Stimulated activated naive CD4-positive, alpha-beta T cell treated with Interleukin-2 at 50 U/mL for 16 hours (primary cell): ENCODE data around the gene ERICH6B.

Experiments
- DNase-seq: peaks from one replicate; lab custom pipeline; 2025; lab: John Stamatoyannopoulos, UW

Gene ERICH6B

DNA sequence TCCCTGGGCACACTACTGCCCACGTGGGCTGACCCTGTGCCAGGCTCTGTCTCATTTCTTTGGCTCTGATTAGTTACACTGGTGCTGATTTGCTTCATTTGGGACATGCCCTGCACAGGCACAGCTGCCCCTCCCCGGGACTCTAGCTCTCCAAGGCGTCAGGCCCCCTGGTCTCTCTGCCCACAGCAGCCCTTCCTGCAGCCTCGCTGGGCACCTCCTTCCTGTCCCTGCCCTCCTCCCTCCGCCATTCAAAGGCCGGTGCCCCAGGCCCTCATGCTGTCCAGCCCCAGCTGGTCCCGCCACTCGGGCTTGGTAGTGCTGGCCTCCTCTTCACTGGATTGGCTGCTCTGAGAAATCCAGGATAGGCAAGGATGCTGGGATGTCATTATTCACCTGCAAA, 73.1 kb downstream of the ERICH6B start:
- DNase-seq, result no peak

DNA sequence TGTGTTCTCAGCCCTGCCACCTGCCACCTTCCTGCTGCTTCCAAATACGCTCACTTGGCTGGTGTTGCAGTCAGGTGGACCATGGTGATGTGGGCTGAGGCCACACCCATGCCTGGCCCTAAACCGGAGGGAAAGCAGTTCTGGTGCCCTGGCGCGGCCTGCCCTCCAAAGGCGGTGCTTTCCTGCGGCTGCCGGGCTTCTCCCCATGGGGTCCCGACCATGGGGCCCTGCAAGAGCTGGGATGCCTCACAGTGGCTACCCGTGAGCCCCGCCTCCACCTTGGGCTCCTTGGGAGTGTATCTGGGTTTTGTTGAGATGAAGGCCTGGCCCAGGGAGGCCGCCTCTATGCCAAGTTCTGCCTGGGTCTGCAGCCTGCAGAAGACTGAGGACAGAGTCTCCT, 73.7 kb downstream of the ERICH6B start:
- DNase-seq, result no peak

DNA sequence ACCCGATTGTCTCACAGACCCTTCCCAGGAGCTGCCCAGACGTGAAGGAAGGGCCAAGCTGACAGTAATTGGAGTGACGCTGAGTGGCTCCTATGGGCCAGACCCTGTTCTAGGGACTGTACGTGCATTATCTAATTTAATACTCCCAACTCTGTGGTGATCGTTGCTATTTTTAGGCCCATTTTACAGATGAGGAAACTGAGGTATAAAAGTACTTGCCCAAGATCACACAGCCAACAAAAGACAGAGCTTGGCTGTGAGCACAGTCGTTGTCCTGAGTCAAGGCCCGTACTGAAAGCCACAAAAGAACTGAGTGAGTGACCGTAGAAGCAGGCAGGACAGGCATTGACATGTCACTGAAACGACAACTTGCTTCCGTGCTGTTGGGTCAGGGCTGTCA, 74.7 kb downstream of the ERICH6B start:
- no peak for DNase-seq

DNA sequence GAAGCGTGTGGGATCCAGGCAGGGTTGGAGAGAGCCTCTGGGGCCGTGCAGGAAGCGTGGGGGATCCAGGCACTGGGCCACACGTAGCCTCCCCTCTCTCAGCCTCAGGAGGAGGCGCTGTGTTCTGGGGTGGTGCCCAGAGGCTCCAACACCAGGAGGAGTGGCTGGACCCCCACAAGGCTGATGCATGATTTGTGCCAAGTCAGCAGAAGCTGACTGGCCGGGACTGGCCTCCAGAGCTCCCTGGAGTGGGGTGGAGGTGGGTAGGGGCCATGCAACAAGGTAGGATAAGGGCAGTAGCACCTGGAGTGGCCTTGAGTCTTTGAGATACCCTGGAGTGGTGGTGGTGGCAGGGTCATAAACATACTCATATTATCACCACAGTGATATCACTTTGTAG, 75.3 kb downstream of the ERICH6B start:
- no peak for DNase-seq

DNA sequence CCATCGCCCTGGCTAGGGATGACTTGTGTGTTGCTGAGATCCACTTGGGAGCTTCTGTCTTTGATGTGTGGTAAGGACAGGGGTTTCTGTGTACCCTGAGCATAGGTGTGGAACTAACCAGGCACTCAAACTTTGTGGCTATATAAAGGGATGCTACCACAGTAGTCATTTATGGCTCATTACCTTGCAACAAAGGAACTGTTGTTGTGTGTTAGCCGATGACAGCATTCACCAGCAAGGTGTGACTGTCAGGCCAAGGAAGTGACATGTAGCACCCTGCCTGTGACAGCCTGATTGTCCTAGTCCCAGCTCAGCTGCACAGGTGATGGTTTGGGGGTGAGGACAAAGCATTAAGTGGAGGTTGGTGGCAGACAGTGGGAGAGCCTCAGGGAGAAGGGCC, 77.2 kb downstream of the ERICH6B start:
- DNase-seq, result no peak

DNA sequence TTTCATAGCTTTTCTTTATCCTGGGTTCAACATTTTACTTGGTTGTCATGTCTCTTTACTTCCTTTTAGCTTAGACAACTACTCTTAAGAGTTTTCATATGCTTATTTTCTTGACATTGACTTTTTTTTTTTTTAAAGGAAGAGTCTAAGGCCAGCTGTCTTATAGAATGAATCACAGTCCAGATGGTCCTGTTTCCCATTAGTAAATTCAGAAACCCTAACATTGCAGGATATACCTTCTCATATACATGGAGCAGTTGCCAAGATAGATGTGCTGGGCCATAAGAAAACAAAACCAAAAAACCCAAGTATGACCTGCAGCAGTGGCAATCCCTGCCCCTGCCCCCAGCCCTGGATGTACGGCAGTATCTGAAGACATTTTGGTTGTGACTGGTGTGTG, 78.0 kb downstream of the ERICH6B start:
- no peak for DNase-seq

DNA sequence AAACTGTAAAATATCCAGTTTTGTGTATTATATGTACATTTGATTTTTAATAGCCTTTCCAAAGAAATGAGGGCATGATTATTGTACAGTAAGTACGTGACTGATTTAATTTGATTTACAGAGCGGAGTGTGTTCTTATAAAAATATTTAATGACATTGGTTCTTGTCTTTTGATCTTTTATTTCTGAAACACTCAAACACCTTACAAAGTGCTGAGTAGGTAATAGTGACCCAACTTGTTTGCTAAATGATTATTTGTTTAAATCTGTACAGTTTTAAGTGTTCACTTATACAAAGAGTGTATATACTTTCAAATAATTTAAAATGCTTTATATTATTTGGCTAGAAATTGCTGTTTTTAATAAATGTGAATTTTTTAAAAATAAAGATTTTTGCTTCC, 79.3 kb downstream of the ERICH6B start:
- no peak for DNase-seq

DNA sequence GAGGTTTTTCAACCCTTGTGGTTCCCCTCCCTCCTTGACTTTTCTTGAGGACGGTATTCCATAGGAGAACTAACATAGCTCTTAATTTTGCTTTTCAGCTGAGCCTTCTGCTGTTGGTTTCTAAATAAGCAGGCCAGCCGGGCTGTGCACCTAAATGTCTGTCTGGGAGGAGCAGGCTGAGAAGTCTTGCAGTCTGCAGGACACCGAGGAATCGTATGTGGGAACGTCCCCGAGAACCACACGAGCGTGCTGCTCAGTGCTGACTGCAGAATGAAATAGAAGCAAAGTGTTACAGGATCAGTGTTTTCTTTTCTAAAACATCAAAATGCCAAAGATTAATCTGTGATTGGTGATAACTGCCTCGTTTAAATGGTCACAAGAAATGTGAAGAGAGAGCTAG, 80.9 kb downstream of the ERICH6B start:
- no peak for DNase-seq

DNA sequence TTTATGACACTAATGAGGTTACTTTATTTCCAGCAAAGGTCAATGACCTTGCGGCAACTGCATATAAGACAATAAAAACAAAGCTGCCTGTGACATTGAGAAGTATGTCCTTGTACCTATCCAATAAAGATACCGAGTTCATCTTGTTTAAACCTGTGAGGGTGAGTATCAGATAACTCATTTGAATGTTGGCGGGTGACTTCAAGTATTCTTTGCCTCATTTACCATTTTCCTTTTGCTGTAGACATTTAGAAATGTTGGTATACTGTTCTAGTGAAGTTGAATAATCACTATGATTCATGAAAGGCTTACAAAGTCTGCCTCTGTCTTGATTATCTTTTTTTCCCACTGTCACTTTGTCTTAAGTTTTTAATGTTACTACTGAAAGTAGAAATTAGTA, 85.8 kb downstream of the ERICH6B start:
- DNase-seq, result no peak

DNA sequence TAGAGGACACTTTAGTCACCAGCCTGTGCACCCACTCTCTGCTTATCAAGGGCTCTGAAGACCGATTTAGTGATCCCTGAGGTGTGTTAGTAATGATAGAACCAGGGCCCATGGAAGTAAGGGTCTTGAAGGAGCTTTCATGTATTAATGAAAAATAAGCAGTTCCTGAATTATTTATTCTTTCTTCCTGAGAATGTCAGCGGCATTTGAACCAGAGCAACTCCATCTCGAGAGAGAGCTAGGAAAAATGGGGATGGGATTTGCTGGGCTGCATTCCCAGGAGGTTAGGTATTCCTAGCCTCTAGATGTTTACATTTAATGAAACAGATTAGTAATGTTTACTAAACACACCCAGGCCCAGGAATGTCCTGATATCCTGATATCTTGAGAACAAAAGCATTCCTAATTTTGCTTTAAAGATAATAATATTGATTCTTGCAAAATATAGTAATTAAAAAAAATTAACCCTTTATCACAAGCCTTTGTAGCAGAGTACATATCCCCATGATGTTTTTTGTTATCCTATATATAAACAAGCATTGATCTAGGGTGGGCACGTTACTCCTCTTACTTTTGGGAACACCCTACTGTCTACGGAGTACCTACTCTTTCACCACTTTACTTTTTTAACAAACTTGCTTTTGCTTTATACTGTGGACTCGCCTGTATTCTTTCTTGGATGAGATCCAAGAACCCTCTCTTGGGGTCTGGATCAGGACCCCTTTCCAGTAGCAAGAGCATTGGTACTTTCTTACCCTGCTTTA, 87.7 kb downstream of the ERICH6B start:
- DNase-seq, result no peak

DNA sequence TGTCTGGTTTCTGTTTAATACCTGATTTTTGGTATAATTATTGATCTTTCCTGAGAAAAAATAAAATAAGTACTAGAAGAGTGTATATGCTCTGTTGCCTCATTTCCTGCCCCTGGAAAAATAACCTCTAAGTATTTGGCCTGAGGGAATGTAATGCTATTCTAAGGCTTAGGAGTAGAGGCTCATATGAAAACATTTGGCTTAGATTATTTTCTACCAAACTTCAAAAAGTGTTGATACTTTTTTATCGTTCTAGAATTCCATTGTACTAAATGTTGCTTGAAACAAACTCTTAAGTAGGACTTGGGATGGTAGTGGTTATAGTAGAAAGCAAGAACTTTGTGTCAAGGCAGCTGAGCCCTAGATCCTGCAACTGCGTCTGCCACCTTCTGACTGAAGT, 93.0 kb downstream of the ERICH6B start:
- DNase-seq, result no peak

DNA sequence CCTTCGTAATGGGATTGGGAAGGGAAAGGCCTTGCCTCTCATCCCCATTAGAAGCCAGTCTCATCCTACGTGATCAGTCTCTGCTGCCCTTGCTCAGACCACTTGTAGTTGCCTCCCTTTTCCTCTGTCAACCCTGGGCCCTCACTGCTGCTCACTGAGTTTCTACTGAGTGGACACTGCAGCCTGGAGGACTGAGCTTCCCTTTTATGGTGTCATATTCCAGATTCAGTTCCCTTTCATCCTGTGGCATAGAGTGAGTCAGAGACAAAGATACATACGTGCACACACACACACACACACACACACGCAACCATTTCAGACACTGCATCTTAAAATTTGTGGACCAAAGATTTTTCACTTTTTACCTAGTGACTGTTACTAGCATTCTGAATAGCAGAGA, 94.2 kb downstream of the ERICH6B start:
- DNase-seq, result no peak

DNA sequence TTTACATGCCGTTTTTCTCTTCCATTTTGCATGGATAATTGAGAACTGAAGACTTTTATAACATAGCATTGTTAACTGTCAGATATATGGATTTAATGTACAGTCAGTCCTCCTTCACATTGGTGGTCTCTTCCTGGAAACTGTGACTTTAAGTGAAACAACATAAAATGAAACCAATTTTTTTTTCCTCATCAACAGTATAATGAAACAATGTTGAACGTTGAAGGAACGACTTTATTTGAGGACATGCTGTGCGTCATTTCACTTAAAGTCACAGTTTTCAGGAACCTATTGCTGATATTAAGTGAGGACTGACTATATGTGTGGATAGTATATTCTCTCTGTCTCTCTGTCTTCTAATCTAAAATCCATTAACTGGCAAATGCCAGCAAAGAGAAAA, 96.0 kb downstream of the ERICH6B start:
- no peak for DNase-seq

DNA sequence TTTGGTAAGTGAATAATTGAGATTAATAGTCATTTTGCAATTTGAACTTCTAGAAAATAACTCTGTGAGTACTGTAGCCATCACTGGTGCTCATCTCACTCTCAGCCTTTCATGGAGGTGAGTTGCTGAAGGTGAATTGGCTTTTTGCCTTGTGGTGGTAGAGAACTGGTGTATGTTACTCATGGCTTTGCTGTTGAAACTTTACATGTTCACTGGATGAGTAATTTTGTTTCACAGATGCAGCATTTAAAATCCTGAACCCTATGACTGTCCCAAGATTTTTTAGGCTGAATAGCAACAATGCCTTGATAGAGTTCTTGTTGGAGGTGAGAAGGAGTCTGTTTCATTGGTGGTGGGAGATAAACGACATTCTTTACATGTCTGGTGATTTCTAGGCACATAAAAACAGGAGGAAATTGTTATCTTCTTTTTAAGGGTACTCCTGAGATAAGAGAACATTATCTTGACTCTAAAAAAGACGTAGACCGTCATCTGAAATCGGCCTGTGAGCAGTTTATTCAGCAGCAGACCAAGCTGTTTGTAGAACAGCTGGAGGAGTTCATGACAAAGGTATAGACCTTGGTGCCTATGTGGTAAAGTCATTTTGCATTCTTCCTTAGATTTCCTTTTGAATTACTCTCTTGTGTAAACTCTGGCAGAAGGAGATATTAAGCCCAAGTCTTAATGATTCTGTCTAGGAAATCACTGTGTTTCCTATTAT, 96.9 kb downstream of the ERICH6B start:
- DNase-seq, result no peak

DNA sequence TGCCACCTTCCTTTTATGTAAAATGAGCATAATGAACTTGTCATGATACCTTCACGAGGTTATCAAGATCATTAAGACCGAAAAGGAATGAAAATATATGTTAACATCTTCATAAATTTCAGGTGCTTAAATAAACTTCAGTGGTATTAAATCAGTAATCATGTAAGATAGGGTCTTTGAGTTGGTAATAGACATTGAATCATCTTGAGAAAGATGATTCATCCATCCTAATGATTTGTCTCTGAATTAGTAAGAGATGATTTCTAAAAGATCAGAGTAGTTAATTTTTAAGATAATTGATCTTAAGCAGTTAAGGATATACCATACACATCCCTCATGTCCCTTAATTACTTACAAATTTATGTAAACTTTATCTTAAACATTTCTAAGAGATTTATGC, 98.8 kb downstream of the ERICH6B start:
- DNase-seq, result no peak

DNA sequence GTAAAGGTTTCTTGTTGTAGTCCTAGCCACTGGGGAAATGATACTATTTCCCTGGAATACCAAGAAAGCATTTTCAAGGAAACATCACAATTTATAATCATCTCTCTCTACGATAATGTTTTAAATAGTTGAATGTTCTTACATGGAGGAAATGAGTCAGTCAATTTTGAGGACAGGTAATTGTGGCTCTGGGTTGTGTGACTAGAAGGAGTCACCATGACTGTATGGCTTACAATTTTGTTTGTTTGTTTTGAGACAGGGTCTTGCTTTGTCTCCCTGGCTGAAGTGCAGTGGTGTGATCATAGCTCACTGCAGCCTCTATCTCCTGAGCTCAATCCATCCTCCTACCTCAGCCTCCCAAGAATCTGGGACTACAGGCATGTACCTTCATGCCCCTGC, 103.4 kb downstream of the ERICH6B start:
- no peak for DNase-seq

DNA sequence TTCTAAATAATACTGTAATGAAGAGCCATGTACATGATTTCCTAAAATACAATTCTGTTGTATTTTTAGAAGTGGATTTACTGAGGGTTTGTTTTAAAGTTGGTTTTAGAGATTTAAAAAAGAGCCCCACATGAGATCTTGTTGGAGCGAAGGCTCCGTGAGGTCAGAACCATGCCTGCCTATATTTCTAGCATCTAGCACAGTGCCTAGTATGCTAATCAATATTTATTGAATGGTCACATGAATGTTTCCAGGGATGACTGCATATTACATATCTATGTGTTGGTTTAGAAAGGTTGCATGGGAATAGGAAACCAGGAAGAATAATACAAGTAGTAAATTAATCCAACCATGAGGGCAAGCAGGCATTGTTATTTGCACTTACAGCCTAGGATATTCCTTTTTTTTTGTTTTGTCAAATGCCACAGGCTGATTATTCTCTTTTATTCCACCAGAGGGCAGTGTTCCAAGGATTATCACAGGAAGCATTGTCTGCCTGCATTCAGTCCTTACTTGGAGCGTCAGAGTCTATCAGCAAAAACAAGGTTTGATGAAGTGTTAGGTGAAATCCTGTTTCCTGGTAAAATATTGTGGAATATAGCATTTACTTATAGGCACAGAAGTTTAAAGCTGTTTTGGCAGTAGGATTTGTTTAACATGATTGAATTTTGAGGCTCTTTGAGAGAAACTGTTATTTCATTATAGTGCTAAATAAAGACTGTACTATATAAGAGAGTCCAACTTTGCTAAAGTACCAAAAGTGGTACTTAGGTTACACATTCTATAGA, 104.0 kb downstream of the ERICH6B start:
- DNase-seq, result no peak

DNA sequence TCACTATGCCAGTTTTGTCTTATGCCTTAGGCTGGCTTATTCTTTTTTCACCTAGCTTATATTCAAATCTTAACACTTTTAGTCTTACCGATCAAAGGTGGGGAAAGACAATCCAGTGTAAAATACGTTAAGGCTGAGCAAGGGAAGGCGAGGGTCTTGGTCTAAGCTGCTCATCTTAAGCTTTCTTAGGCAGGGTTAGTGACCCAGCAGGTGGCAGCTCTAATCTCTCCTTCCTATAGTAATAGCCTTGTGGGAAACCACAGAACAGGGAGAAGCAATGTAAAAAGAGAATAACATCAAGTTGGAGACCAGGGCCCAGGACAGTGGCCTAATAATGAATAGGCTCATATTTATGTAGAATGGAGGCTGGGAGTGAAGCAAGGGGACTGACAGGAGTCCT, 104.9 kb downstream of the ERICH6B start:
- DNase-seq, result no peak

DNA sequence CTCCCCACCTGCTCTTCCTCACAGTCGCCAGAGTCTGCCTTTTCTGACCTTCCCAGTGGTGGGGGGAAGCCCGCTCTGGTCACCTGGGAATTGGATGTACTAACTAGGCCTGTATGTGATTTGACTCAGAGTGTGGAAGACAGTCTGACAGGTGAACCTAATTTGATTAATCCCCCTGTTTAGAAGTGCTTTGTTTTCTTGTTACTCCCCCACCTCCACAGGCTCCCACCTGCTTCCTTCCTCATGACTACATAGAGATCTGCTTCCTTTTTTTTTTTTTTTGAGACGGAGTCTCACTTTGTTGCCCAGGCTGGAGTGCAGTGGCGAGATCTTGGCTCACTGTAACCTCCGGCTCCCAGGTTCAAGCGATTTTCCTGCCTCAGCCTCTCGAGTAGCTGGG, 106.8 kb downstream of the ERICH6B start:
- no peak for DNase-seq

DNA sequence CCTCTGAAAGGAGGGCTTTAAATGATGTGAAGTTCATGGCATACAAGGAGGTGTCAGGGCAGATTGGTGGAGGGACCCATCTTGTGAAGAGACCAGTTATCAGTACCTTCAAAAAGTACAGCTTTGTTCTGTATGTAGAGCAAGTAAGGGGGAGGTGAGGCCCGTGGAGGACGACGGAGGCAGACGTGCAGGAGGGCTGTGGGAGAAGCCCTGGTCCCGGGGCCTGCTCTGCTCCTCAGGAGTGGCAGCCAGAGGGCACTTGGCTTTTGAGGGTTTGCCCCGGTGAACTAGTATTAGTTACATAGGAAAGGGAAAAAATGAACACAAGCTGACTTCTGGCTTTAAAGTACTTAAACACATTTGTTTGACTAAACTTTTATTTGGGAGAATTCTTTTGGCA, 108.7 kb downstream of the ERICH6B start:
- DNase-seq, result no peak

DNA sequence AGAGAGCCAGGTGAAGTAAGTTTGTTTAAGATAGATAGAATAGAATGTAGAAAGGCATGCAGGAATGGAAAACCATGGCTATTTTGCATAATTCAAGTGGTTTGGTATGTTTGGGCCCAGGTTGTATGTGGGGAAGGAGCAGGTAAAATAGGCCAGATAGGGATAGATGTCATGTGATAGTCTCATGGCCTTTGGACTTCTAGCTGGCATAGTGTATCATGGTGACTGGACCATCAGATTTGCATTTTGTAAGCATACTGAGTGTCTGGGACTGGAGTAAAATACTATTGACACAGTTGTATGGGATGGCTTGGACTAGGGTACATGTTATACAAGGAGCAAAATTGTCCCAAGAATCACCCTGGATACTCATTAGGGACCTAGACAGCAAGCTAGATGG, 111.9 kb downstream of the ERICH6B start:
- DNase-seq, result no peak

DNA sequence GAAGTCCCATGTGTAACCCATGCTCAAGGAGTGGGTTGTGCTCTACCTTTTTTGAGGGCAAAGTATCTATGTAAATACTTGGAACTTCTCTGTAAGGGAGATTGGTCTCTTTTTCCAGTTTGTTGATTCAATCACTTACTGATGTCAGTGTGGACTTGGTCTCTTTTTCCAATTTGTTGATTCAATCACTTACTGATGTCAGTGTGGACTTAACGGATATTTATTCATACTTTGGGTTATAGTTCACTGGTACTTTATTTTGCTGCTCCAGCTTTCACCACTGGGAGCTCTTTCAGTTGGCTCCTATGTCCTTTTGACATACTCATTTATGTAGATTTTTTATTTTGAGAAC, 114.4 kb downstream of the ERICH6B start:
- DNase-seq, result no peak

DNA sequence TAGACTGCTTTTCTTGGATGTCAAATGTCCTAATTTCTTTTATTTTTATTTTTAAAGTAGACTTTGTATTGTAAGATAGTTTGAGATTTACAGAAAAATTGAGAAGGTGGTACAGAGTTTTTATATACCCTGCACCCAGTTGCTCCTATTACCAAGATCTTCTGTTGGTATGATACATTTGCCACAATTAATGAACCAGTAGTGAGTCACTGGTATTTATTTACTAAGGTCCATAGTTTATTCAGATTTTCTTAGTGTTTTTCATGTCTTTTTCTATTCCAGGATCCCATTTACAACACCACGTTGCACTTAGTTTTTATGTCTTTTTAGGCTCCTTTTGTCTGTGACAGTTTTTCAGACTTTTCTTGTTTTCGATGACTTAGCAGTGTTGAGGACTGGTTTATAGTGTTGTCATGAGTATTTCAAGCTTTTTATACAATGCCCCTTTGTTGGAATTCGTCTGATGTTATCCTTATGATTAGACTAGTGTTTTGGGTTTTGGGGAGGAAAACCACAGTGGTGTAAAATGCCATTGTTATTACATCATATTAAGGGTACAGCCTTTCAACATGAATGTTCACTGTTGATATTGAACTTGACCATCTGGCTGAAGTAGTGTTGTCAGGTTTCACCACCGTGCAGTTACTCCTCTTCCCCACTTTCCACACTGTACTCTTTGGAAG, 114.9 kb downstream of the ERICH6B start:
- DNase-seq, result no peak
